H9 (cell line): ENCODE measurements around the gene MITF. TPM values are rescaled to one million over a fixed set of nuclear protein-coding genes. Genes with fewer than 3 reads are reported as not detected.
A peak's percentile ranks its signal among the peaks of the same experiment; 100 is the strongest.

Experiments used
- DNase-seq: peaks from one replicate; pipeline ENCODE4 v3.0.0-alpha.2; 2017
- H2AFZ ChIP-seq: one replicate; pipeline ENCODE4 v1.6.1; 2013; ENCODE audit warnings: mild to moderate bottlenecking, low read length, control low read depth, moderate library complexity
- H2AK5ac ChIP-seq: 2 replicates; pipeline ENCODE4 v1.6.1; 2013; ENCODE audit warnings: low read length, control low read depth, mixed read lengths; ENCODE audit not compliant: insufficient read length
- H2BK120ac ChIP-seq: one replicate; pipeline ENCODE4 v1.6.1; 2013; ENCODE audit warnings: low read depth, mild to moderate bottlenecking, low read length, control low read depth, inconsistent platforms; ENCODE audit not compliant: poor library complexity, severe bottlenecking
- H2BK12ac ChIP-seq: 2 replicates; pipeline ENCODE4 v1.6.1; 2013; ENCODE audit warnings: low read length, control low read depth, mixed read lengths, low read depth; ENCODE audit not compliant: insufficient read length
- H2BK15ac ChIP-seq: 2 replicates; pipeline ENCODE4 v1.6.1; 2013; ENCODE audit warnings: low read depth, low read length, control low read depth
- H2BK20ac ChIP-seq: one replicate; pipeline ENCODE4 v1.6.1; 2013; ENCODE audit warnings: low read depth, mild to moderate bottlenecking, low read length, control low read depth, inconsistent platforms; ENCODE audit not compliant: poor library complexity, severe bottlenecking
- H2BK5ac ChIP-seq: 2 replicates; pipeline ENCODE4 v1.6.1; 2013; ENCODE audit warnings: low read length, control low read depth, mixed read lengths; ENCODE audit not compliant: insufficient read length
- H3K14ac ChIP-seq: 2 replicates; pipeline ENCODE4 v1.6.1; 2013; ENCODE audit warnings: low read length, control low read depth; ENCODE audit not compliant: insufficient read depth
- H3K18ac ChIP-seq: 2 replicates; pipeline ENCODE4 v1.6.1; 2013; ENCODE audit warnings: low read depth, mild to moderate bottlenecking, mixed read lengths, low read length, control low read depth; ENCODE audit not compliant: insufficient read length
- H3K23ac ChIP-seq: 2 replicates; pipeline ENCODE4 v1.6.1; 2013; ENCODE audit warnings: low read length, control low read depth, mixed read lengths, low read depth; ENCODE audit not compliant: insufficient read length
- H3K23me2 ChIP-seq: 2 replicates; pipeline ENCODE4 v1.6.1; 2013; ENCODE audit warnings: low read depth, mild to moderate bottlenecking, mixed read lengths, low read length, control low read depth; ENCODE audit not compliant: insufficient read length, poor library complexity, severe bottlenecking
- H3K27ac ChIP-seq: 2 replicates; pipeline ENCODE4 v1.5.1; 2013; ENCODE audit warnings: low read length, control low read depth, mixed read lengths, low read depth; ENCODE audit not compliant: insufficient read length
- H3K27me3 ChIP-seq: 2 replicates; pipeline ENCODE4 v1.6.1; 2013; ENCODE audit warnings: low read length, control low read depth, inconsistent platforms; ENCODE audit not compliant: insufficient read depth
- H3K4ac ChIP-seq: 2 replicates; pipeline ENCODE4 v1.6.1; 2013; ENCODE audit warnings: low read depth, mild to moderate bottlenecking, control low read depth, inconsistent platforms, low read length, moderate library complexity
- H3K4me1 ChIP-seq: 2 replicates; pipeline ENCODE4 v1.6.1; 2013; ENCODE audit warnings: low read length, control low read depth, inconsistent platforms; ENCODE audit not compliant: insufficient read depth
- H3K4me2 ChIP-seq: 2 replicates; pipeline ENCODE4 v1.6.1; 2013; ENCODE audit warnings: low read length, control low read depth, mixed read lengths; ENCODE audit not compliant: insufficient read length, insufficient read depth
- H3K56ac ChIP-seq: 2 replicates; pipeline ENCODE4 v1.6.1; 2013; ENCODE audit warnings: low read depth, mild to moderate bottlenecking, mixed read lengths, low read length, control low read depth; ENCODE audit not compliant: insufficient read length
- H3K79me1 ChIP-seq: 2 replicates; pipeline ENCODE4 v1.6.1; 2013; ENCODE audit warnings: low read depth, mild to moderate bottlenecking, moderate library complexity, low read length, control low read depth, inconsistent platforms; ENCODE audit not compliant: insufficient read depth, poor library complexity, severe bottlenecking
- H3K79me2 ChIP-seq: 2 replicates; pipeline ENCODE4 v1.6.1; 2013; ENCODE audit warnings: low read length, control low read depth, inconsistent platforms; ENCODE audit not compliant: insufficient read depth
- H3K9ac ChIP-seq: 2 replicates; pipeline ENCODE4 v1.6.1; 2013; ENCODE audit warnings: low read length, control low read depth, mixed read lengths; ENCODE audit not compliant: insufficient read length; ENCODE audit errors: extremely low read depth
- H3K9me3 ChIP-seq: one replicate; pipeline ENCODE4 v1.6.1; 2013; ENCODE audit warnings: low read depth, low read length, inconsistent platforms; ENCODE audit not compliant: control insufficient read depth
- H3T11ph ChIP-seq: one replicate; pipeline ENCODE4 v1.6.1; 2013; ENCODE audit warnings: mild to moderate bottlenecking, low read length, control low read depth, inconsistent platforms
- H4K20me1 ChIP-seq: one replicate; pipeline ENCODE4 v1.6.1; 2013; ENCODE audit not compliant: control insufficient read depth, insufficient read length, insufficient read depth
- H4K5ac ChIP-seq: 2 replicates; pipeline ENCODE4 v1.6.1; 2013; ENCODE audit warnings: low read depth, mild to moderate bottlenecking, mixed read lengths, low read length, control low read depth; ENCODE audit not compliant: insufficient read length
- H4K8ac ChIP-seq: replicated peaks from 2 replicates; pipeline ENCODE4 v1.6.1; 2013; ENCODE audit warnings: low read length, control low read depth, mixed read lengths, low read depth; ENCODE audit not compliant: insufficient read length
- H4K91ac ChIP-seq: 2 replicates; pipeline ENCODE4 v1.6.1; 2013; ENCODE audit warnings: low read depth, mild to moderate bottlenecking, moderate library complexity, mixed read lengths, low read length, control low read depth; ENCODE audit not compliant: insufficient read length
- H3K27ac Mint-ChIP-seq, 3 experiments: 2 replicates in 2 of 3; 3 replicates in 1 of 3; pipeline ENCODE4 v1.8.0; 2020 to 2021; ENCODE audit warnings: mixed read lengths in 3 of 3, mild to moderate bottlenecking in 1 of 3, moderate library complexity in 1 of 3
- H3K27me3 Mint-ChIP-seq: 2 replicates; pipeline ENCODE4 v1.8.0; 2021; ENCODE audit warnings: low read depth, mild to moderate bottlenecking, moderate library complexity, mixed read lengths
- H3K36me3 Mint-ChIP-seq, 3 experiments: 2 replicates in 2 of 3; 3 replicates in 1 of 3; pipeline ENCODE4 v1.8.0; 2020 to 2021; ENCODE audit warnings: low read depth in 3 of 3, mixed read lengths in 3 of 3; ENCODE audit not compliant: insufficient read depth in 1 of 3
- H3K4me1 Mint-ChIP-seq, 2 experiments: 2 replicates each; pipeline ENCODE4 v1.8.0; 2020; ENCODE audit warnings: mixed read lengths in 2 of 2
- H3K4me3 Mint-ChIP-seq, 2 experiments: 2 replicates in 1 of 2; 3 replicates in 1 of 2; pipeline ENCODE4 v1.8.0; 2020 to 2021; ENCODE audit warnings: mild to moderate bottlenecking in 2 of 2, mixed read lengths in 2 of 2, moderate library complexity in 1 of 2
- H3K9me3 Mint-ChIP-seq, 2 experiments: 2 replicates in 1 of 2; 3 replicates in 1 of 2; pipeline ENCODE4 v1.8.0; 2020; ENCODE audit warnings: mild to moderate bottlenecking in 2 of 2, mixed read lengths in 2 of 2, moderate library complexity in 1 of 2
- WGBS: extraction: QIAGEN DNeasy Blood & Tissue Kit; methylation state at CpG from one replicate; pipeline ENCODE4 v1.1.7; 2013; ENCODE audit warnings: missing lambda C conversion rate, low lambda C conversion rate, mixed read lengths; ENCODE audit not compliant: insufficient read length; ENCODE audit errors: extremely low coverage; 5-methylcytosine and 5-hydroxymethylcytosine counted together
- total RNA-seq: library from RNA; stranded (reverse); gene quantifications from 2 replicates; pipeline ENCODE4 v1.2.1, GENCODE V29; 2021
- TF ChIP-seq, protein P1 (sequence below): fragments of 200-600 bp; sonication (generic); conservative IDR thresholded peaks from 3 replicates; pipeline ENCODE4 v1.8.0; 2021; ENCODE audit warnings: antibody characterized with exemption, mild to moderate bottlenecking

The MITF gene
- total RNA-seq, 1 experiment from 2014 or later: 0.81 TPM

DNA sequence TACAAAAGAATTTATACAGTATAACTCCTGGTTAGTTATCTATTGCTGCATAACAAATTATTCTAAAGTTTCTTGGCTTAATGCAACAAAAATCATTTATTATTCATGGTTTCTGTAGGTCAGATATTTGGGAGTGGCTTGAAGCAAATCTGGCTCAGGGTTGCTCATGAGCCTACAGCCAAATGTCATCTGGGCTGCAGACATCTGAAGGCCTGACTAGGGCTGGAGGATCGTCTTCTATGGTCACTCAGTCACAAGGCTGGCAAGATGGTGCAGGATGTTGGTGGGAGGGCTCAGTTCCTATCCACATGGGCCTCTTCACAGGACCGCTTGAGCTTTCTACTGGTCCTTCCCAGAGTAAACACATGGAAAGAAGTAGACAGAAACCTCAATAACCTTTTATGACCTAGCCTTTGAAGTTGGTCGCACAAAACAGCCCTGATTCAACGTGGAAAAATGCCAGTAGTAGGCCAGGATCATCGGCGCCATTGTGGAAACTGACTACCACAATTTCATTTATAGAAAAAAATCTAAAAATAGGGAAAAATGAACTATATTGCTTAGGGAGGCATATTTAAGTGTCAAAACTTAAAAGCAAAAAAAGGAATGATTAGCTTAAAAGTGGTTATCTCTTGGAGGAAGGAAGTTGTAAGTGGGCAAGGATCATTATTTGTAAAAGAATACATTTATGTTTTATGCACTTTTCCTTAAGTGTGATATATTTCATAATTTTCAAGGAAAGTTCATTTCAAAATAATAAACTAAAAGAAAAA lies 9.9 kb upstream of the MITF start:
- H2AK5ac ChIP-seq: no peak overlapping the region
- H3K23me2 ChIP-seq: no peaks in the 10 kb centered on the region
- H3K27ac Mint-ChIP-seq: no peak overlapping the region
- no peaks in the 10 kb centered on the region; the same call in 1 of the 2 replicates for H3K4me1 ChIP-seq
- H4K20me1 ChIP-seq: no peaks in the 10 kb centered on the region
- H2AFZ ChIP-seq: no peak overlapping the region
- H3K9me3 Mint-ChIP-seq: no peaks in the 10 kb centered on the region
- H2BK15ac ChIP-seq: 0 out of 2 replicates have a peak overlapping the region, but pooled peaks have one; percentile 68
- no CpG with 5 or more reads among the region's 6 CpGs for WGBS
- no peak overlapping the region for H3K4me2 ChIP-seq
- TF ChIP-seq, protein P1, sequence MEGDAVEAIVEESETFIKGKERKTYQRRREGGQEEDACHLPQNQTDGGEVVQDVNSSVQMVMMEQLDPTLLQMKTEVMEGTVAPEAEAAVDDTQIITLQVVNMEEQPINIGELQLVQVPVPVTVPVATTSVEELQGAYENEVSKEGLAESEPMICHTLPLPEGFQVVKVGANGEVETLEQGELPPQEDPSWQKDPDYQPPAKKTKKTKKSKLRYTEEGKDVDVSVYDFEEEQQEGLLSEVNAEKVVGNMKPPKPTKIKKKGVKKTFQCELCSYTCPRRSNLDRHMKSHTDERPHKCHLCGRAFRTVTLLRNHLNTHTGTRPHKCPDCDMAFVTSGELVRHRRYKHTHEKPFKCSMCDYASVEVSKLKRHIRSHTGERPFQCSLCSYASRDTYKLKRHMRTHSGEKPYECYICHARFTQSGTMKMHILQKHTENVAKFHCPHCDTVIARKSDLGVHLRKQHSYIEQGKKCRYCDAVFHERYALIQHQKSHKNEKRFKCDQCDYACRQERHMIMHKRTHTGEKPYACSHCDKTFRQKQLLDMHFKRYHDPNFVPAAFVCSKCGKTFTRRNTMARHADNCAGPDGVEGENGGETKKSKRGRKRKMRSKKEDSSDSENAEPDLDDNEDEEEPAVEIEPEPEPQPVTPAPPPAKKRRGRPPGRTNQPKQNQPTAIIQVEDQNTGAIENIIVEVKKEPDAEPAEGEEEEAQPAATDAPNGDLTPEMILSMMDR: no peak
- H3K4me3 Mint-ChIP-seq: no peak overlapping the region
- no peaks in the 10 kb centered on the region for H3K36me3 Mint-ChIP-seq
- H3K4me1 Mint-ChIP-seq: peaks cover 8 to 15% of the 10 kb centered on the region in 2 experiments
- H4K91ac ChIP-seq: no peak overlapping the region
- no peak overlapping the region for H3K56ac ChIP-seq
- H2BK20ac ChIP-seq: no peak overlapping the region
- H3K27me3 Mint-ChIP-seq: peaks cover 11% of the 10 kb centered on the region; the same call in 1 of the 2 replicates
- no peak overlapping the region for H3T11ph ChIP-seq
- H3K18ac ChIP-seq: no peak overlapping the region
- H3K14ac ChIP-seq: no peak overlapping the region
- no peak overlapping the region for H3K9ac ChIP-seq
- no peak overlapping the region for H3K4ac ChIP-seq
- no peak overlapping the region for H4K8ac ChIP-seq
- no peak overlapping the region for H3K23ac ChIP-seq
- H3K79me2 ChIP-seq: no peaks in the 10 kb centered on the region
- no peaks in the 10 kb centered on the region for H3K27me3 ChIP-seq
- H3K9me3 ChIP-seq: no peaks in the 10 kb centered on the region
- H3K79me1 ChIP-seq: no peaks in the 10 kb centered on the region
- no peak overlapping the region for H4K5ac ChIP-seq
- no peak overlapping the region for H3K27ac ChIP-seq
- H2BK120ac ChIP-seq: no peak overlapping the region
- no peak overlapping the region for H2BK5ac ChIP-seq
- H2BK12ac ChIP-seq: no peak overlapping the region
- DNase-seq: no peak
